Measurements from ENCODE around the gene CHD9.

GRCh38 chr16:53281859-53282258 is 227.1 kb downstream of the CHD9 start:
- TF ChIP-seq POLR2A (IDR thresholded peaks at IDR 0.05), result no peak
- TF ChIP-seq CTCF (IDR thresholded peaks at IDR 0.05), result no peak
- no peak for TF ChIP-seq POLR2AphosphoS5 (IDR thresholded peaks at IDR 0.05)
- TF ChIP-seq EP300 (IDR thresholded peaks at IDR 0.05), result no peak
